HG03039 (cell line): Measurements from ENCODE around the gene PHACTR3.

ENCODE experiments used
- ATAC-seq: cut with Tn5 transposase; IDR thresholded peaks from one replicate; pipeline ENCODE4 v1.9.1; 2021; ENCODE audit warnings: mild to moderate bottlenecking, moderate library complexity; ENCODE audit not compliant: unreplicated experiment

Gene PHACTR3

GRCh38 chr20:59746155-59746554 lies 141.8 kb downstream of the PHACTR3 start:
- ATAC-seq = no peak

GRCh38 chr20:59747671-59748515 lies 143.6 kb downstream of the PHACTR3 start:
- ATAC-seq = no peak

- ATAC-seq = no peak
Observed at GRCh38 chr20:59748619-59749191, 144.4 kb downstream of the PHACTR3 start.

- no peak for ATAC-seq
Observed at GRCh38 chr20:59749301-59749700, 145.0 kb downstream of the PHACTR3 start.

- ATAC-seq = no peak
Observed at GRCh38 chr20:59750209-59750840, 146.0 kb downstream of the PHACTR3 start.

GRCh38 chr20:59751075-59751711 lies 146.9 kb downstream of the PHACTR3 start:
- ATAC-seq = peak; percentile 48

GRCh38 chr20:59752101-59752586 lies 147.8 kb downstream of the PHACTR3 start:
- ATAC-seq = peak; percentile 83

GRCh38 chr20:59752704-59753460 lies 148.5 kb downstream of the PHACTR3 start:
- peak; percentile 22 for ATAC-seq

- no peak for ATAC-seq
Observed at GRCh38 chr20:59753836-59754235, 149.5 kb downstream of the PHACTR3 start.

- no peak for ATAC-seq
Observed at GRCh38 chr20:59754551-59754950, 150.2 kb downstream of the PHACTR3 start.

- no peak for ATAC-seq
Observed at GRCh38 chr20:59756241-59756640, 151.9 kb downstream of the PHACTR3 start.

- ATAC-seq = no peak
Observed at GRCh38 chr20:59764037-59764436, 159.7 kb downstream of the PHACTR3 start.

- ATAC-seq = no peak
Observed at GRCh38 chr20:59765599-59766177, 161.3 kb downstream of the PHACTR3 start.

GRCh38 chr20:59767656-59768055 lies 163.3 kb downstream of the PHACTR3 start:
- no peak for ATAC-seq

- ATAC-seq = no peak
Observed at GRCh38 chr20:59770270-59770669, 165.9 kb downstream of the PHACTR3 start.

- no peak for ATAC-seq
Observed at GRCh38 chr20:59770851-59771250, 166.5 kb downstream of the PHACTR3 start.

- ATAC-seq = no peak
Observed at GRCh38 chr20:59771506-59772372, 167.4 kb downstream of the PHACTR3 start.

GRCh38 chr20:59772373-59772705 lies 168.0 kb downstream of the PHACTR3 start:
- no peak for ATAC-seq
